Measurements from ENCODE around the gene DUSP22.

DNA sequence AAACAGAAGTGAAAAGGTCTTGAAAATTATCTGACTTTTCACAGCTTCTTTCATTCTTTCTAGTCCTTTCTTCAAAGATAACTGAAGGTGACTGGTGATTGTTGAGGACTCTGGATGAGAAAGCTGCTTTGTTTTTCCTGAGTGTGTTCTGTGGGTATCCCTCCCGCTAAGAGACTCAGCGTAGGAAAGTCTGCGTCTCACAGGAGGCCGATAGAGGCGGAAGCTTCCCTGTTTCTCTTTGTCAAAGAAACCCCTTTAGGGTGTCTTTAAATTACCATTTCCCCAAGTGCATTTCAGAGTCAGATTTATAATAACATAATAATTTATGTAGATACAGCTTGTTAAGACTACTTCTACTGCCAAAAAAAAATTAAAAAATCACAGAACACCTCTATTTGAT, 68.1 kb downstream of the DUSP22 start:
- TF ChIP-seq, protein P1, sequence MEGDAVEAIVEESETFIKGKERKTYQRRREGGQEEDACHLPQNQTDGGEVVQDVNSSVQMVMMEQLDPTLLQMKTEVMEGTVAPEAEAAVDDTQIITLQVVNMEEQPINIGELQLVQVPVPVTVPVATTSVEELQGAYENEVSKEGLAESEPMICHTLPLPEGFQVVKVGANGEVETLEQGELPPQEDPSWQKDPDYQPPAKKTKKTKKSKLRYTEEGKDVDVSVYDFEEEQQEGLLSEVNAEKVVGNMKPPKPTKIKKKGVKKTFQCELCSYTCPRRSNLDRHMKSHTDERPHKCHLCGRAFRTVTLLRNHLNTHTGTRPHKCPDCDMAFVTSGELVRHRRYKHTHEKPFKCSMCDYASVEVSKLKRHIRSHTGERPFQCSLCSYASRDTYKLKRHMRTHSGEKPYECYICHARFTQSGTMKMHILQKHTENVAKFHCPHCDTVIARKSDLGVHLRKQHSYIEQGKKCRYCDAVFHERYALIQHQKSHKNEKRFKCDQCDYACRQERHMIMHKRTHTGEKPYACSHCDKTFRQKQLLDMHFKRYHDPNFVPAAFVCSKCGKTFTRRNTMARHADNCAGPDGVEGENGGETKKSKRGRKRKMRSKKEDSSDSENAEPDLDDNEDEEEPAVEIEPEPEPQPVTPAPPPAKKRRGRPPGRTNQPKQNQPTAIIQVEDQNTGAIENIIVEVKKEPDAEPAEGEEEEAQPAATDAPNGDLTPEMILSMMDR (conservative IDR thresholded peaks at IDR 0.05 in 1 of 2, IDR thresholded peaks at IDR 0.05 in 1 of 2; ENCODE audit: low read depth in 1 of 2, low read length in 2 of 2) = no peak
- no peak for TF ChIP-seq EZH2 (IDR thresholded peaks at IDR 0.05; ENCODE audit: low read length, missing control alignments)
